ENCODE results near the gene HABP4.

- TF ChIP-seq CTCF (IDR thresholded peaks at IDR 0.05) (no peak), POLR2A (IDR thresholded peaks at IDR 0.05) (no peak), POLR2AphosphoS5 (IDR thresholded peaks at IDR 0.05) (no peak)
Measured at GRCh38 chr9:96489482-96489979, 39.6 kb downstream of the HABP4 start.
